ENCODE results near the gene NFAM1.

Gene NFAM1

DNA sequence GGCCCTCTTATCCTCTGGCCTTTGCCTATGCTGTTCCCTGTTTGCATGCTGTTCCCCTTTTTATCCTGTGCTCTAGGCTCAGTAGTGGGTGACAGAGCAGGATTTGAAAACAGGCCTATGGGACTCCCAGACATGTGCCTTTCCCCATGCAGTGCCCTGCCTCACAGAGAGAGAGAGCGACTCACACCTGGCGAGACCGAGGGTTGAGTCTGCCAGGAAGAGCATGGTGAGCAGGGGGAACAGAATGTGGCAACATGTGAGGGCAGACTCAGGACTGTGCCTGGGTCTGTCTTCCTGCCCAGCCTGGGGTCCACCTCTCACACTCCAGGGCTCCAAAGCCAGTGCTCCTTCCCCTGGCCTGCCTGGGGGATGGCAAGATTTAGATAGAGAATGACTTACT lies 75.0 kb downstream of the NFAM1 start:
- no peak for DNase-seq

DNA sequence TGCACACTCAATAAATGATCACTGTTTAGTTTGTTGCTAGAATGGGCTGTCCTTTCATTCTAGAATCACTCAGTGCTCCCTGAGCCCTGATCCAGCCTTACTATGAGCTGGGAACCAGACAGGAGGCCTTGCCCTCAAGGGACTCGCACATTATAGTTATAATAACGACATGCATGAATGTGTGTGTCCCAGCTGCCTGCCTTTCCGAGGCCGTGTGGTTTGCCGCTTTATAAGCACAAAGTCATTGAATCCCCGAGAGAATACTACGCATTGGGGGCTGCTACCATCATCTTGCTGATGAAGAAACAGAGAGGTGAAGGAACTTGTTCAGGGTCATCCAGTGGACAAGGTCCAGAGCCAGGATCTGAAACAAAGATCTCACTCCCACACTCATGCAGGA lies 75.7 kb downstream of the NFAM1 start:
- DNase-seq = no peak

DNA sequence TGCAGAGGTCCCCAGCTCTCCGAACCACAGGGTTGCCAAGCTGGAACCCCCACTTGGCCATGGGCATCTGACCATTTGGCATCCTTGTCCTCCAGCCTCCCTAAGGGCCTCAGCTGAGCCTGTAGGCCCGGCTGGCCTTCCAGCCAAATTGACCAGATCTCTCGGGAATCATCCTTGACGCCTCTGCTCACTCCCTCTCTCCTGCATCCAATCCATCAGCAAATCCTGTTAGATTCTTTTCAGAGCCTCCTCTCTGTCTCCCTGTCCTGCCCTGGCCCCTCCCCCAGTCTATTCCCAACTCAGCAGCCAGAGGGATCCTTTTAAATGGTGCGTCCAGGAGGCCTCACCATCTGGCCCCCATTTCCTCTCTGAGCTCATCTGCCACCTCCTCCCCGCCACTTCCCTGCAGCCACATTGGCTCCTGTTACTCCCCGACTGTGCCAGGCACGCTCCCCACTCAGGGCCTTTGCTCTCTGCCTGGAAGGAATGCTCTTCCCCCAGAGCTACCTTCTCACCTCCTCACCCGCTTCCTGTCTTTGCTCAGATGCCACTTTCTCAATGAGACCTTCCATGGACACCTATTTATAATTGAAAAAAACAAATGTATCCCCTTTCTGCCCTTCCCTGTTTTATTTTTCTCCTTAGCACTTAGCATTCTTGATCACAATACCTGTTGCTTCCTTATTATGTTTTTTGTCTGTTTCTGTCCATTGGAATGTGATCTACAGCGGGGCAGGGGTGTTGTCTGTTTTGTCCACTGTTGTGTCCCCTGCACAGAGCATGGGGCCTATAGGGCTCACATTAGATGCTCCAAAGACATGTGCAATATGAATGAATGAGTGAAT lies 78.1 kb downstream of the NFAM1 start:
- DNase-seq = peak; percentile 99

DNA sequence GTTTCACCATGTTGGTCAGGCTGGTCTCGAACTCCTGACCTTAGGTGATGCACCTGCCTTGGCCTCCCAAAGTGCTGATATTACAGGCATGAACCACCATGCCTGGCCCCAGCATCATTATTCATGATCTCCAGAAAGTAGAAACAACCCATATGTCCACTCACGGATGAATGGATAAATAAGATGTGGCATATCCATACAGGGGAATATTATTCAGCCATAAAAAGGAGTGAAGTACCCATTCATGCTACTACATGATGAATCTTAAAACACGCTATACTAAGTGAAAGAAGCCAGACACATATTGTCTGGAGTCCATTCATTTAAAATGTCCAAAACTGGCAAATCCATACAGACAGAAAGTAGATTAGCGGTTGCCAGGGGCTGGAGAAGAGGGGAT lies 81.8 kb downstream of the NFAM1 start:
- DNase-seq = no peak

DNA sequence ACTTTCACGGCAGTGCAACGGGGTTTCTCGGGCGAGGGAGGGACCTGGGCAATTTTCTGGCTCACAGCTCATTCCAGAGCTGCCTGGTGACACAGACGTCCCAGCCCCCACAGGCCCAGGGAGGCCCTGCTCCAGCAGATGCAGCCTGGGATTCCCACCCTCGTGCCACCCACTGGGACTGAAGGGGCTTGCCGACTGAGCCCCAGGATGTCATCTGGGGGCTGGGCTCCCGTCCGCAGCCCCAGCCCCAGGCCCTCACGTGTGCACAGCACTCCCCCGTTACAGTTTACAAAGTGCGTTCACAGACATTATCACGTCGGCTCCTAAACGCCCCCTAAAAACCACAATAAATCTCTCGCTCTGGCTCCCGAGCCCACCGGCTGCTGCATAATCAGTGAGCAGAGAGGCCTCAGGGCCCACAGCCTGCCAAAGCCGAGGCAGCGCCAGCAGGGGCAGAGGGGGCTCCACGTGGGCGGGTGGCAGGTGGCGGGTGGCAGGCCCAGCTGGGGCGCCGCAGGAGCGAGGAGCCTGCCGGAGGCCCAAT lies 84.8 kb downstream of the NFAM1 start:
- peak; percentile 55 for DNase-seq

DNA sequence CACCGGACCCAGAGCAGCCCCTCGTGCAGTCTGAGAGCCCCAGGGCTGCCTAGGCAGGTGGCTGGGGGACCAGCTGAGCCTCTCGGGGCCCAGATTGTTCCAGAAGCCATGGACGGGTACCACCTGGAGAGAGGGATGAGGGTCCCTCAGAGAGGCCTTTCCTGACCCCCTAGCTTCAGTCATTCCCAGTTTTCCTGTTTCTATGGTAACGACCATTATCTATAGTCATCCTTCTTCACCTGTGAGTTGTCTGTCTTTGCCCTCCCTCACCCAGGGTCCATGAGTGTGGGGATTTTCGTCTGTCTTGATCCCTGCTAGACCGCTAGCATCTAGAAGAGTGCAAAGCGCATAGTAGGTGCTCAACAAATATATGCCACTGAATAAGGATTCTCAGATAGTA lies 85.5 kb downstream of the NFAM1 start:
- no peak for DNase-seq

DNA sequence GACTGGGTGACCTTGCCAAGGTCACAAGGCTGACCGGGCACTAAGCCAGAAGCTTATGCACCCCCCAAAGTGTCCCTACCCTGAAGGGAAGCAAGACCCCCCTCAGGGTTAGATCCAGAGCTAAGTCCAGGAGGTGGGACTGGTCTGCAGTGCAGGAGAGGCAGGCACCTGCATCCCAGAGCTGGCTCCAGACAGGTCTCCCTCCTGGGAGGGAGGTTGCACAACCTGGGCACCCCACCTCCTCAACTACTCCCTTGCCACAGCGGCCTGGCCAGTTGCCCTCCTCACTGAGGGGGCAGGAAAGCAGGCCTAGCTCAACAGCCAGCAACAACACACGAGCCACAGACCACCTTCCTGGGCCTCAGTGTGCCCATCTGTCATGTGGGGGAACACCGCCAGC lies 86.7 kb downstream of the NFAM1 start:
- DNase-seq = no peak

DNA sequence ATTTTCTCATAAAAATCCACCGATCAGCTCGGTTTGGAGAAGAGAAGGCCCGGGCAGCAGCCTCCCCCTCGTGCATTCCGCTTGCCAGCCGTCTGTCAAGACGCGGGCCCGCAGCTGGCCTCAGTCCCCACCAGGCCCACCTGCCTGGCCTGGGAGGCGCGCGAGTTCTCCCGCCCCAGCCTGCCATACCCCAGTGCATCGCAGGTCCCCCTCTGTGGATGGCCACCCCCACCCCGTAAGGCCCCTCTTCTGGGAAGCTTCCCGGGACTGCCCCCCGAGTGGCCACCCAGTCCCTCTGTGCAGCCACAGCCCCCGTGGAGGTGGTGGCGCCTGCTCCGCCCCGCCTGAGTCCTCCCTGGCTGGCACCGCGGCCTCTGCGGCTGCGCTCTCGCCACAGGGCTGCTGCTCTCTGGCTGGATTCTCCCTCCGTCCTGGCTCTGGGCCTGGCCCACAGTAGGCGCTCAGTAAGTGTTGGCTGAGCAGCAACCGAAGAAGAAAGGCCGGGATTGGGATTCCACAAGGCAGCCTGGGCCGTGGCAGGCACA lies 87.8 kb downstream of the NFAM1 start:
- DNase-seq = peak; percentile 27

DNA sequence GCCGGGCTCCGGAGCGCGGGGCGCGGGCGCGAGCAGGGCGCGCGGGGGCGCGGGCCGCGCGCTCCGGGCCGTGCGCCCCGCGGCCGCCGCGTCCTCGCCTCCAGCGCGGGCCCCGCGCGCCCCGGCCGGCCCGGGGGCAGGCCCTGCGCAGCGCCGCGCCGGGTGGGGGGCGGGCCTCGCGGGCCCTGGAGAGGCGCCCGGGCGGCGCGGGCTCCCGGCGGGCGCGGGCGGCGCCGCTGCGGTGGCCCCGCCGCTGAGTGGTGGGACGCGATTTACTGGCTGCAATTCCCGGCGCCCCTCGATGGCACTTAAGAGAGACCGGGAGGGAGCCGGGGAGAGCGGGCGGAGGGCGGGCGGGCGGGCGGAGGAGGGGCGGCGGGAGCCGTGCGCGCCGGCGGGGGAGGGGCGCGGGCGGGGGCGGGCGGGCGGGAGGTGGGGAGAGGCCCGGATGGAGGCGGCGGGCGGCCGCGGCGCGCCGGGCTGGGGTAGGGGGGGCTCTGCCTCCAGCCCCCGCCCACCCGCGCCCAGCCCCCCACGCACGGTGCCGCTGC lies 88.6 kb downstream of the NFAM1 start:
- peak; percentile 45 for DNase-seq

DNA sequence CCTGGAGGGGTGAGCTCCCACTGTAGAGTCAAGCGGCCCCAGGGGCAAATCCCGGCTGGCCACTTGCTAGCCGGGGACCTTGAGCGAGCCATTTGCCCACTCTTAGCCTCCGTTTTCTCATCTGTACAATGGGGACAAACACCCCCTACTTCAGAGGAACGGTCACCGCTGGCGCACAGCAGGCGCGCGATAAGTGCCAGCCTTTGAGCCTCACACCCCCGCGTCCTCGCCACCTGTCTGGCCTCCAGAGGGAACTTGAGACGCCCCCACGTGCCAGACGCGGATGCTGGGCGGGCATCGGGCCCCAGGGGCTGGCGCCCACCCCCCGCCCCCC lies 89.1 kb downstream of the NFAM1 start:
- DNase-seq = peak; percentile 55

DNA sequence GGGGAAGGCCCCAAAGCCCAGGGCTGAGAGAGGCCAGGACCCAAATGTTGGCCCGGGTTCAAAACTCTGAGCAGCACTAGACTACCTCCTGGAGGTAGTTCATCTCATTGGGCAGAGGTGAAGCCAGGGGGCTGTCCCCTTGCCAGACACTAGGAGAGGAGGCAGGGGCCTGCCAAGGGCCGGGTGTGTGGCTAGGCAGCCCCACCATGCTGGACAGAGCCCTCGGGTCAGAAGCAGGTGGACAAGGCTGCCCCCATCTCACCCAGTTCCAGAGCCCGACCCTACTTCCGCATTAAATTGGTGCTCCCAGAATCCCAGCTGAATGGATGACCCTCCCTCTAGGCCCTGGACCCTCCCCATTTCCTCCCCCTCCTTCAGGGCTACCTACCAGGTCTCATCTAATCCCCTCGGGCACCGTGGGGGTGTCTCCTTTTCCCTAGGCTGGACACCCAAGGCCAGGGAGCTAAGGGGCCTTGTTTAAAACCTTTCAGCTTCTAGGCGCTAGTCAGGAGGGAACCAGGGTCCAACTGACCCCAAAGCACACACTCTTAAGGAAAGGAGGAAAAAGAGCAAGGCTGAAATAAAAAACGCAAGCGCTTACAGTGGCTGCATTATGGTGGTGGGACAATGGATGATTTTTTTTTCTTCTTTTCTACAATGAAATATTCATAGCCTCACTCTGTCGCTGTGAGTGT lies 89.6 kb downstream of the NFAM1 start:
- no peak for DNase-seq

DNA sequence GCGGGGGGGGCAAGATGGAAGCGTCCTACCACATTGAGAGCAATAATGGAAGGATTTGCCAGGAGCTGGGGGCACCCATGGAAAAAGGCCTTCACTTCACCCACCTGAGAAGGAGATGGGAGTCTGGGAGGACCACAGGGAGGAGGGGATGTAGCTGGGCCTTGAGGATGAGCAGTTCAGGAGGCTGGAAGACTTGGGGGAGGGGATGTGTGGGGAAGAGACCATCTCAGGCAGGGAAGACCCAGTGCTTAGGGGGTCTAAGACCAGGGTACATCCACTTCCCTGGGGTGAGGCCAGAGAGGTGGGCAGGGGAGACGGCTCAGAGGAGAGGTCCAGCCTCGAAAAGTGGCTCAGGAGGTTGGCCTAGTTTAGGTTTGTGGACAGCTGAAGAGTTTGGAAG lies 90.4 kb downstream of the NFAM1 start:
- no peak for DNase-seq

DNA sequence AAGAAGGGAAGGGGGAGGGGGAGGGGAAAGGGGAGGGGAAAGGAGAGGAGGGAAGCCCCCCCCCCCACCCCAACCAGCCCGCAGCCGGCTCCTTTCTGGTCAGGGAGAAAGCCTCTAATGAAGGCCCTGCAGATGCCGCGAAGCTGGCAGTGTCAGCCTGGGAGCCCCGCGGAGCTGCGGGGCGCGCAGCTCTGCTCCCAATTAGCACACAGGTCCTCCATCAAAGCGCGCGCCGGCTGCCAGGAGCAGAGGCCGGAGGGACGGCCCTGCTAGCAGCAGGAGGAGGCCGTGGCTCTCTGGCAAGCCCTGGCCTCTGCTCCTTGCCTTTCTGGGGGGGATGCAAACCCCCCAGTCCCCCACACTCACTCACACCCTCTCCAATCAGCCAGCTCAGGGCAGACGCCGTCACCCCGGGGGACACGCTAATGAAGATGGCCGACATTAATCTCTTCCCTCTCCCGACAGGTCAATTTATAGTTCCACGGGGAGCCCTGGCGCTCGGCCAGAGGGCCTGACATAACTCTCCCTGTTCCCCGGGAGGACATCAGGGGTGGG lies 91.3 kb downstream of the NFAM1 start:
- DNase-seq = peak; percentile 74

DNA sequence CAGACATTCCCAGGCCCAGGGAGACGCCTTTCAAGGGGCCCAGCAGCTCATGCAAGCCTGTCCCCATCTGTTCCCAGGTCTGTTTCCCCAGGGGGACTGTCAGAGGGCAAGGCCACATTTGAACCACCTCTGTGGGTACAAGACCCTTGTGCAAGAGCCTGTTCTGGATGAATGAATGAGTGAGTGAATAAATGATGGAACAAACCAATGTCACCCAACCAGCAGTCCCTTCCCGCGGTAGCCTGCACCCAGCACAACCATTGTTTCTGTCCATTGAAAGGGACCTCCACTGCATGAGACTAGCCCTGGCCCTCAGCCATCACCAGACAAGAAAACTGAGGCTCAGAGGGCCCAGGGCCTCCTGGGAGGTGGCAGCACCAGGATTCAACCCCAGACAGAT lies 92.1 kb downstream of the NFAM1 start:
- peak; percentile 22 for DNase-seq

DNA sequence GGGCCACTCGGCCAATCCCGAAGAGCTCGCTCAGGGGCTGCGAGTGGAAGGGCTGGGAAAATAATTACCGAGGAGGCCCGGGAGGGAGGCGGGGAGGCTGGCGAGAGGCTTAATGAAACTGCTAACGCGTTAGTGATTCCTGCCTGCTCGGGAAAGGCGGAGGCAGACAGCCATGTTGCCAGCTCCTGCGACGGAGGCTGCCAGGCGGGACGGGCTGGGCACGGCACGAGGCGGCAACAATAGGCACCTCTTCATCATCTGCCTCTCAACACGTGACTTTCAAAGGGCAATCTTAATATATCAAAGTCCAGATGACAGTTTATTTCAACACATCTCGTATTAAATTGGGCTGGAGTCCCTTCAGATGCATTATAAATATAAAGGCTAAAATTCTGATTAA lies 93.7 kb downstream of the NFAM1 start:
- DNase-seq = no peak

DNA sequence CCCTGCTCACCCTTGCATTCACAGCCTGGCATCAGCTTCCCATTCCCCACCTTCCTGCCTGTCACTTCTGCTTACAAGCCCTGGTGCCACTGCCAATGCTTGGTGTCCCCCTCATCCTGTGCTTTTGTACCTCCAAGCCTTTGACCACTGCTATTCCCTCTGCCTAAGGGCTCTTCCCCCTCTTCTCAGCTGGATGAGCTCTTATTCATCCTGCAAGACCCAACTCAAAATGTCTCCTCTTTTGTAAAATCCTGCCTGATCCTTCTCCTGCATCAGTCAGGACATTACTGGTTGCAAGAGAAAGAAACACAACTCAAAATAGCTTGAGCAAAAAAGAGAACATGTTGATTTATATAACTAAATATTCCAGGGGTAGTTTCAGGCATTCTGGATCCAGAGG lies 94.8 kb downstream of the NFAM1 start:
- no peak for DNase-seq

DNA sequence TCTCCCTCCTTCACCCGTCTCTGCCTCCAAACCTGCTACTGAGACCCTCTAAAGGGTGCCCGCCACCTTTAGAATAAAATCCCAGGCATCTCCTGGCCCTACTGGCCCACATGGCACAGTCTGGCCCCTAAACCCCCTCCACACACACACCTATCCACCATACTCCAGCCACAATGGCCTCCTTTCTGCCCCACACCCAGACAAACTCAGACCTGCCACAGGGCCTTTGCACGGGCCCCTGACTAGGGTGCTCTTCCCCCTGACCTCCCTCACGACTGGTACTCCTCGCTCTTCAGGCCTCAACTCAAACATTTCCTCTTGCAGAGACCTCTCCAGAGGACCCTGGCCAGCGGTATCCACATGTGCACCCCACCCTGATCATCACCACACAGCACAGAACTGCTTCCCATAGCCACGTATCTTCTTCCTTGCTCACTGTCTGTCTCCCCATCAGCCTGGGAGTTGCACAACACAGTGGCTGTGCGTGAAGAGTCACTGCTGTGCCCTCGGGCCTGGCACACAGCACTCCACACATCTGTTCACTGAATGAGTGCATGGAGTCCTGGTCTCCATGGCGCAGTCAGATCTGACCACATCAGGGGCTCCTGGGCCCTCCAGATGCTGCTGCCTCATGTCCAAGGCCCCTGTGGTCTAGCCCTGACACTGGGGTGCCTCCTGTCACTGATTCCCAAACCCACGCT lies 95.5 kb downstream of the NFAM1 start:
- DNase-seq = no peak

DNA sequence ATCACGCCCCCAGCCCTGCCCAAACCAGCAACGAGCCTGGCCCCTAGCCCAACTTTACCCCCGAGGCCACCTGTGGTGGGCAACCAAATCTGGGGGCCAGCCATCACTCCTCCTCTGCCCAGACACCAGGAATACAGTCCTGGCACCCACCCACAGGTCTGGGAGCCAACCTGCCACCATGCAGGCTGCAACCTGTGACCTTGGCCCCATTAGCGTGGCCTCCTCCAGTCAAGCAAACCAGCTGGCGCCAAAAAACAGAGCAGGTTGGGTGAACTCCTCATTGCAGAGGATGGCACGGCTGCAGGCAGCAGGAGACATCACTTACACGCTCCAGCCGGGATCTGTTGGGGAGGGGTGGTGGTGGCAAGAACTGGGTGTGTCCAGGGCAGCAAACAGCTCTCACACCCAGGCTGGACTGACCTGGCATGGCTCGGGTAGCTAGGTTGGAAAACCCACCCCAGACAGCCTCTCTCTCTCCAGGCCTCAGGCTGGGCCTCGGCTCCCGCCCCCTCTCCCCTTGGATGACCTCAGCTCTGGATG lies 96.3 kb downstream of the NFAM1 start:
- no peak for DNase-seq

DNA sequence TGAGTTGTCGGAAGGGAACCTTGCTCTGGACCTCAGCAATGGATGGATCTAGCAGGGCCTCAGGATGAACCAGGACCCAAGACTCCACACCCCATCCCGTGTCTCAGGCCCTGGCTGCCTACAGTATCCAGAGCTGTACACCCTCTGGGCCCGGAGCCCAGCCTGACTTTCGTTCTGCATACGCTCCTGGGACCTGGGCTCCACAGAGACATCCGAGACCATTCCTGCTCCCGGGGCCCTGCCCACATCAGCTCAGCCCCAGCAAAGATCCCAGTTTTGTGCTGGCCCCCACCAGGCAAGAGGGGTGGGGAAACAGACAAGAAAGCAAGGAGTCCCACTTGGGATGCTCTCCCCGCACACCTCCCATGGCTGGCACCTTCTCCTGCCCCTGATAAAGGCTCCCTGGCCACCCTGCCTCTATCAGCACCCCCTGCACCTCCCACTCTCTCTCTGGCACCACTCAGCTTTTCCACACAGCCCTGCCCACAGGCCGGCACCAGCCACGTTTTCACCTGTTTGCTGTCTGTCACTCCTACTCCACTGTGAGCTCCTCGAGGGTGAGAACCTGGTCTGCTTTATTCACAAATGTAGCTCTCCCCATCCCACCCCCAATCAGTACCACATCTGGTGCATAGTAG lies 97.2 kb downstream of the NFAM1 start:
- no peak for DNase-seq

DNA sequence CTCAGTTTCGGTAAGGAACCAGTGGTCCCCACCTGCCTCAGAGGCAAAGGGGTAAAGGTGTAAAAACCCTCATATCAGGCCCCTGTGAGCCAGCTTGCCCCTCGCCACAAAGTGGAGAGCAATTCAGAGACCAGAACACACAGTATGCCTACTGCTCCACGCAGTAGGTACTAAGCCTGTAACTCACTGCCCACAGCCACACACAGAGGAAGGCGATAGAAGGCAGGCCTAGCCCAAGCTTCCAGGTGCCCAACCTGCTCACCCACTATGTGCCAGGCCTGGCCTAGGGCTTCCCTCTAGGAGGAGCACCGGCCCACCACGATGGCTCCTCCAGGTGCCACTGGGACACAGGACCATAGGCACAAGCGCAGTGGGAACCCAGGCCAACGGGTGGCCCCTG lies 98.7 kb downstream of the NFAM1 start:
- no peak for DNase-seq

DNA sequence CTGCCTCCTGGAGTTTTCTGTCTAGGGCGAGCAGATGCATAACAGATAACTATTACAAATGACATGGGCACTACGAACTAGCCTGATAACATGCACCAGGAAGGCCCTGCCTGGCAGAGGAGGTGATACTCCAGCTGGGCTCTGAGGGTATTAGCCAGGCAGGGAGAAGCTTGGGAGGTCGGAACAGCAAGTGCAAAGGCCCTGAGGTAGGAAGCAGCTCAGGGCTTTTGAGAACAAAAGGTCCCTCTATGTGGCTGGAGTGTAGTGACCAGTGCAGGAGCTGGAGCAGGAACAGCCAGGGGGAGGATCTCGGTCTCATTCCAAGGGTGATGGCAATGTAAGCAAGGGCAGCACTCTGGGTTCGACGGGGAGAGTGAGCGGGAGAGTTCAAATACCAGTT lies 100.1 kb downstream of the NFAM1 start:
- no peak for DNase-seq

DNA sequence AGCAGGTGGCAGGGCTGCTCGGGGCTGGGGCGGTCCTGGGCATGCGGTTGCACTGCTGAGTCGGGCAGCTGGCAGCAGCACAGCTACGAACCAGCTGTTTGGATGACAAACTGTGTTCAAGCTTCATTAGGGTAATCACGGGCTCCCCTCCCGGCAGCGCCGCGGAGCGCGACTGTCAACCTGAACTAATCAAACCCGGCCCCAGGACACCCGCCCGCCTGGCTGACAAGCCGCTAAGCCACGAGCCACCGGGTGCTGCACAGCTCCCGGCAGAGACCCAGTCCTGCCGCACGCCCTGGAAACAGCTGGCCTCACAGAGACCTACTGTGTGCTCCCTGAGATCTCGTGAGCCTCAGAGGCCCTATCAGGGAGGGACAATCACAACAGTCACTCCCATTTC lies 101.2 kb downstream of the NFAM1 start:
- peak; percentile 78 for DNase-seq

Data from NCI-H82 (cell line).